CD8-positive, alpha-beta memory T cell (primary cell): ENCODE measurements around the gene TMTC1. TPM values are rescaled to one million over a fixed set of nuclear protein-coding genes. Genes with fewer than 3 reads are reported as not detected.
"Not testable (repeated sequence)": the region's sequence is repeated elsewhere in the genome, so short reads cannot be mapped to it uniquely, and the experiment has no call there.

Source experiments
- CTCF ChIA-PET: fragments of 350-600 bp; sonication (Branson Sonifier 250); formaldehyde crosslinking; loops from one replicate; lab custom pipeline; 2021; ENCODE audit warnings: antibody characterized with exemption; lab: Charles Lee
- POLR2A ChIA-PET: fragments of 350-600 bp; sonication (Branson Sonifier 250); formaldehyde crosslinking; loops from one replicate; lab custom pipeline; 2021; ENCODE audit warnings: antibody characterized with exemption; lab: Charles Lee
- DNase-seq, 5 donors: peaks; one replicate each; pipeline versions ENCODE4 v3.0.0 to v3.0.0-alpha.2; 2020 to 2022; ENCODE audit warnings: mixed read lengths in 1 of 5
- H3K27ac ChIP-seq: one replicate; pipeline ENCODE4 v1.7.0; 2013; ENCODE audit warnings: low read depth, mild to moderate bottlenecking, low read length, moderate library complexity
- H3K27me3 ChIP-seq: 2 replicates; pipeline ENCODE4 v1.7.0; 2013; ENCODE audit warnings: low read length, mild to moderate bottlenecking; ENCODE audit not compliant: insufficient read depth, poor library complexity, severe bottlenecking
- H3K36me3 ChIP-seq: 2 replicates; pipeline ENCODE4 v1.7.0; 2013; ENCODE audit warnings: mild to moderate bottlenecking, low read length, moderate library complexity; ENCODE audit not compliant: insufficient read depth
- H3K4me1 ChIP-seq: 2 replicates; pipeline ENCODE4 v1.7.0; 2013; ENCODE audit warnings: mild to moderate bottlenecking, low read length, moderate library complexity; ENCODE audit not compliant: insufficient read depth
- H3K4me3 ChIP-seq: 2 replicates; pipeline ENCODE4 v1.7.0; 2013; ENCODE audit warnings: mild to moderate bottlenecking, low read length
- H3K9me3 ChIP-seq: 2 replicates; pipeline ENCODE4 v1.7.0; 2013; ENCODE audit warnings: mild to moderate bottlenecking, low read length
- H3K27ac Mint-ChIP-seq, 8 donors: one replicate each; pipeline ENCODE4 v1.8.0; 2020 to 2021; ENCODE audit warnings: mixed read lengths in 8 of 8, mild to moderate bottlenecking in 6 of 8, inconsistent platforms in 3 of 8, moderate library complexity in 3 of 8
- H3K27me3 Mint-ChIP-seq, 2 donors: one replicate each; pipeline ENCODE4 v1.8.0; 2020 to 2021; ENCODE audit warnings: mixed read lengths in 2 of 2, mild to moderate bottlenecking in 1 of 2, moderate library complexity in 1 of 2
- H3K36me3 Mint-ChIP-seq, 3 donors: one replicate each; pipeline ENCODE4 v1.8.0; 2020 to 2021; ENCODE audit warnings: mixed read lengths in 3 of 3, inconsistent platforms in 1 of 3, mild to moderate bottlenecking in 1 of 3
- H3K4me1 Mint-ChIP-seq, 3 donors: one replicate each; pipeline ENCODE4 v1.8.0; 2020 to 2021; ENCODE audit warnings: mixed read lengths in 3 of 3, inconsistent platforms in 1 of 3, mild to moderate bottlenecking in 1 of 3
- H3K4me3 Mint-ChIP-seq, 7 donors: one replicate each; pipeline ENCODE4 v1.8.0; 2020 to 2021; ENCODE audit warnings: mixed read lengths in 7 of 7, mild to moderate bottlenecking in 6 of 7, moderate library complexity in 4 of 7, inconsistent platforms in 2 of 7
- H3K9me3 Mint-ChIP-seq, 5 donors: one replicate each; pipeline ENCODE4 v1.8.0; 2020 to 2022; ENCODE audit warnings: mixed read lengths in 5 of 5, mild to moderate bottlenecking in 3 of 5, moderate library complexity in 2 of 5, inconsistent platforms in 1 of 5
- polyA plus RNA-seq: library from polyadenylated mRNA; unstranded; fragments of 300-500 nt; fragmentation: Illumina TruSeq; gene quantifications from one replicate; pipeline ENCODE4 v1.2.3, GENCODE V29; 2021
- total RNA-seq, 2 experiments: library from RNA; stranded (reverse); gene quantifications; one replicate each; pipeline ENCODE4 v1.2.3, GENCODE V29; 2021

Gene TMTC1
- total and polyA plus RNA-seq, 3 experiments from 2014 or later = not detected

DNA sequence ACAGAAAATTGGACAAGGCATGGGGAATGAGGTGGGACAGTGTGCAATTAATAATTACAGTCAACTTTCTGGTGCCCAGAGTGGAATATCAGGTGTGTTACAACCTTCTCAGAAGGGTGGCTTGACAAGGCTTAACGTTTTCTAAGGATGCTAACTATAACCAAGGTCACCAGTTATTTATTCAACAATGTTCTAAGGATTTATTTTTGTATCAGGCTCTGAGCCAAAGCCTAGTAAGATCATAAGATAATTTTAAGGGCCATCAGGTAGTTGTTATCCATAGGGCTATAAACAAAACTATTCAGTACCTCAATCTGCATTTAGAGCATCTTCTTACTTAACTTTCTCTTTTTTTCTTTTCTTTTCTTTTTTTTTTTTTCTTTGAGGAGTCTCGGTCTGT lies 134.0 kb downstream of the TMTC1 start:
- H3K4me1 ChIP-seq = no peaks in the 10 kb centered on the region
- no peaks in the 10 kb centered on the region for H3K36me3 Mint-ChIP-seq
- CTCF ChIA-PET = no interaction called here
- H3K9me3 ChIP-seq = no peaks in the 10 kb centered on the region
- H3K9me3 Mint-ChIP-seq = peaks cover 0 to 1% (median 0%) of the 10 kb centered on the region in 5 donors
- no peak overlapping the region for H3K4me3 Mint-ChIP-seq
- no peak overlapping the region for H3K4me3 ChIP-seq
- DNase-seq = no peak
- H3K27me3 Mint-ChIP-seq = peaks cover 0 to 2% of the 10 kb centered on the region in 2 donors
- H3K27ac ChIP-seq = no peak overlapping the region
- no peaks in the 10 kb centered on the region for H3K36me3 ChIP-seq
- H3K27me3 ChIP-seq = no peaks in the 10 kb centered on the region
- no peaks in the 10 kb centered on the region for H3K4me1 Mint-ChIP-seq
- H3K27ac Mint-ChIP-seq = no peak overlapping the region
- POLR2A ChIA-PET = no interaction called here

DNA sequence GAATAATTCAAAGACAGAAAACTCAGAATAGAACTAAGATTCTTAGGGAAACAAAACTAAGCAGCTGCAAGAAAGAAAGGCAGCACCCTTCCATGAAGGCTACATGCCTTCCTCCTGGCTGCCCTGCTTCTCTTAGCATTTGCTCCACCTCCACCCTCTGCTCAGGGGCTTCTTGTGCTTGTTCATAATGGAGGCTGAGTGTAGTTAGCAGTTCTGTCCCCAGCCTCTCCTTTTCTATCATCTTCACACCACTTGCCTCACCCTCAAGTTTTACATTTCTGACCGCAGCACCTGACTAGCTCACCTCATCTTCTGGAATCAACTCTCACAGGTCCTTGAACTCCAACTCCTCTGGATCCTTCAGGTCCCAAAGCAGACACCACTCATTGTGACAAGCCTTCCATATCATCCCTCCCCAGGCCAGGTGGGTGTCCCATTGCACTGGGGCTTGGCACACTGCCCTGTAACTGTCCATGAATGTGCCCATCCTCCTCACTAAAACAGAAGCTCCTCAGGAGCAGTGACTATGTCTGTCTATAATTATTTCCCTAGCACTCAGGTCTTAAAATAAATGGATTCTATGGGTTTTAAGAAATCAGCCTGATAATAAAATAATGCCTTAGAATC lies 139.1 kb downstream of the TMTC1 start:
- H3K4me3 ChIP-seq = no peak overlapping the region
- no peaks in the 10 kb centered on the region for H3K27me3 ChIP-seq
- peaks cover 0 to 2% (median 0%) of the 10 kb centered on the region in 5 donors for H3K9me3 Mint-ChIP-seq
- peak overlapping the region in 1 of 8 donors; percentile 13 for H3K27ac Mint-ChIP-seq
- DNase-seq = no peak
- H3K4me3 Mint-ChIP-seq = no peak overlapping the region
- H3K9me3 ChIP-seq = no peaks in the 10 kb centered on the region
- ChIA-PET CTCF (no interaction called here), POLR2A (no interaction called here)
- H3K27ac ChIP-seq = no peak overlapping the region
- no peaks in the 10 kb centered on the region for H3K36me3 Mint-ChIP-seq
- H3K4me1 ChIP-seq = no peaks in the 10 kb centered on the region
- peaks cover 0 to 1% of the 10 kb centered on the region in 2 donors for H3K27me3 Mint-ChIP-seq
- H3K4me1 Mint-ChIP-seq = no peaks in the 10 kb centered on the region
- H3K36me3 ChIP-seq = no peaks in the 10 kb centered on the region

DNA sequence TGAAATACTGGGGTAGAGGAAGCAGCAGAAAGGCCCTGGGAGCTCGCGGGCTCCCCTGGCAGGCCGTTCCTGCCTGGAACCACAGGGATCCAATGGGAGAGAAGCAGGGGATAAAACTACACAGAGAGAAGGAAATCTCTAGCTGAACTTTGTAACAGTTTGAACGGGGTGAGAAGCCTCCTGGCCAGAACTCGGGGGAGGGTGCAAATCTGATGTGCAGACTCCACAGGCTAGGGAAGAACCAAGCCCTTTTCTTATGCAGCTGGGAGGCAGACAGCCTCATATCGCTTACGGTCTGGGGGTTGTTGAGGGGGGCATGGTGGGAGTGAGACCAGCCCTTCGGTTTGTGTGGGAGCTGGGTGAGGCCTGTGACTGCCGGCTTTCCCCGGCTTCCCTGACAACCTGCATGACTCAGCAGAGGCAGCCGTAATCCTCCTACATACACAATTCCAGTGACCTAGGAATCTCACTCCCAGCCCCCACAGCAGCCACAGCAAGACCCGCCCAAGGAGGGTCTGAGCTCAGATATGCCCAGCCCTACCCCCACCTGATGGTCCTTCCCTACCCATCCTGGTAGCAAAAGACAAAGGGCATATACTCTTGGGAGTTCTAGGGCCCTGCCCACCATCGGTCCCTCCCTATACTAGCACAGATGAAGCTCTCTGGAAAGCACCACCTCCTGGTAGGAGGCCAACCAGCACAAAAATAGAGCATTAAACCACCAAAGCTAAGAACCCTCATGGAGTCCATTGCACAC lies 143.0 kb downstream of the TMTC1 start:
- DNase-seq = no peak
- ChIA-PET POLR2A (no interaction called here), CTCF (interaction anchor here (1.3 kb wide), 1 partner anchor 11 kb away, joined by 3 read pairs; no protein-coding TSS in a partner anchor)
- Histone ChIP-seq H3K36me3 (no peaks in the 10 kb centered on the region), H3K4me3 (no peak overlapping the region), H3K27ac (no peak overlapping the region), H3K4me1 (no peaks in the 10 kb centered on the region), H3K9me3 (no peaks in the 10 kb centered on the region), H3K27me3 (no peaks in the 10 kb centered on the region)
- Mint-ChIP-seq H3K27me3 (peaks cover 1 to 4% of the 10 kb centered on the region in 2 donors), H3K27ac (no peak overlapping the region), H3K4me3 (no peak overlapping the region), H3K4me1 (no peaks in the 10 kb centered on the region), H3K36me3 (no peaks in the 10 kb centered on the region), H3K9me3 (peaks cover 0 to 2% (median 0%) of the 10 kb centered on the region in 5 donors)

DNA sequence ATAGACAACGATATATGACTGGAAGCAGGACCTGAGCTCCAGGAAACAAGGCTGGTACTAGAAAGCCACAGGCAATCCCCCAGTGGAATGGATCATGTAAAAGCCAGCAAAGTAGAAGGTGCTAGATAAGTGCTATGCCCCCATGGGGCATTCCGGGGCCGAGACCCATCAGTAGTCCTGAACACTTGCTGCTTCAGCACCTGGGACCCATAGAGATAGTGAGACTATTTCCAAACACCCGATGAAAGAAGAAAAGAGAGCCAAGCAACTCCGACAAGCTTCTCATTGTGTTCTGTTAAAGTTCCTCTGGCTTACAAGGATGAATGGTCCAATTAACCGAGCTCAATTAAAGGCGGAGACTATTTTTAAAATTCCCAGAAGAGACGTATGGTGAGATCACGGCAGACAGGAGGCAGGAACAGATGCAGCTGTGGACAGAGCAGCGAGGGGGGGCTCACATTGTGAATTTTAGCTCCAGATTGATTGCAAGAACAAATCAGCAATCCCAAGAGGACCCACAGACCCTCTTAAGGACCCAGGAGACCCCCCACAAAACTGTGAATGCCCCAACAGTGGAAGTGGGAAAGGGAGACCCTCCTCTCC lies 143.7 kb downstream of the TMTC1 start:
- H3K9me3 ChIP-seq = no peaks in the 10 kb centered on the region
- H3K27ac ChIP-seq = no peak overlapping the region
- ChIA-PET POLR2A (no interaction called here), CTCF (interaction anchor here (1.3 kb wide), 1 partner anchor 11 kb away, joined by 3 read pairs; no protein-coding TSS in a partner anchor)
- H3K4me1 Mint-ChIP-seq = no peaks in the 10 kb centered on the region
- peaks cover 0 to 2% (median 0%) of the 10 kb centered on the region in 5 donors for H3K9me3 Mint-ChIP-seq
- H3K27me3 ChIP-seq = no peaks in the 10 kb centered on the region
- DNase-seq = no peak
- no peaks in the 10 kb centered on the region for H3K36me3 ChIP-seq
- H3K27me3 Mint-ChIP-seq = peaks cover 1 to 4% of the 10 kb centered on the region in 2 donors
- H3K36me3 Mint-ChIP-seq = peaks cover 0 to 2% (median 0%) of the 10 kb centered on the region in 3 donors
- H3K4me3 ChIP-seq = no peak overlapping the region
- no peak overlapping the region for H3K4me3 Mint-ChIP-seq
- no peaks in the 10 kb centered on the region for H3K4me1 ChIP-seq
- no peak overlapping the region for H3K27ac Mint-ChIP-seq

DNA sequence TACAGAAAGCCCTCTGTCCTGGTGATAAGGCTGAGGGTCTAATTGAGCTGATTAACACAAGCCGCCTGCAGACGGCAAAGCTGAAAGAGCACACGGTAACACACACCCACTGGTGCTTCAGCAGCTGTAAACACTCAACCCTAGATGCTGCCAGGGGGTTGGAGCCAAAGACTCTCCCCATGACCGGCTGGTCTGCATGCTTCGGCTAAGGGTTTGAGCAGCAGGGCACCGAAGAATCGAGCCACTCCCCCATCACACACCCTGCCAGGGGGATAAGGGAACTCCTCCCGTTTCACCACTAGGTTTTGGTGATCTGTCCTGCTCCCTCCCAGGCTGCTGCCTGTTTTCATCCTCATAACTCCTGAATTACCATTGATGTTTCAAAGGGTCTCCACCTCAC lies 145.2 kb downstream of the TMTC1 start:
- no peak overlapping the region for H3K27ac Mint-ChIP-seq
- no peak overlapping the region for H3K4me3 Mint-ChIP-seq
- H3K4me1 ChIP-seq = no peaks in the 10 kb centered on the region
- peaks cover 0 to 2% (median 0%) of the 10 kb centered on the region in 3 donors for H3K36me3 Mint-ChIP-seq
- H3K9me3 Mint-ChIP-seq = peaks cover 0 to 2% (median 0%) of the 10 kb centered on the region in 5 donors
- H3K4me3 ChIP-seq = no peak overlapping the region
- no peak overlapping the region for H3K27ac ChIP-seq
- H3K4me1 Mint-ChIP-seq = no peaks in the 10 kb centered on the region
- no peaks in the 10 kb centered on the region for H3K9me3 ChIP-seq
- H3K27me3 Mint-ChIP-seq = peaks cover 1 to 9% of the 10 kb centered on the region in 2 donors
- CTCF ChIA-PET = no interaction called here
- H3K27me3 ChIP-seq = no peaks in the 10 kb centered on the region
- POLR2A ChIA-PET = no interaction called here
- no peak for DNase-seq
- H3K36me3 ChIP-seq = no peaks in the 10 kb centered on the region

DNA sequence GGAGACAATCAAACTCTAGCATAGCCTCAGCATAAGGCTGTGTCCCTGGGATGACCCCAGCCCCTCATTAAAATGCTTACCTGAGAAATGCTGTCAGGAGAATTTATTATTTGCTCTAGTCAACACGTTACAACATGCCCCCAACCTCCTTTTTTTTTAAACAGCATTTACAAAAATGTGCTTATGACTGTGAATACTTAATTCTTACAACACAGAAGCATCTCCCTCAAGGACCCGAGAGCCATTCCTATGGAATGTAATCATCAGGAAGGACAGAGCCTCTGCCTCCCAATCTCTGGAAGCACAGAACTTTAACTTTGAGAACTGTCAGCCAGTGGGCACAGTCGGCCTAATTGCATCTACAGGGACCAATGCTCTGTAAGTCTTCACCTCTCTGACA lies 149.7 kb downstream of the TMTC1 start:
- H3K4me1 ChIP-seq = no peaks in the 10 kb centered on the region
- ChIA-PET POLR2A (no interaction called here), CTCF (no interaction called here)
- no peaks in the 10 kb centered on the region for H3K36me3 ChIP-seq
- Mint-ChIP-seq H3K27me3 (peaks cover 0 to 9% of the 10 kb centered on the region in 2 donors), H3K9me3 (no peaks in the 10 kb centered on the region), H3K4me3 (no peak overlapping the region), H3K36me3 (peaks cover 0 to 2% (median 0%) of the 10 kb centered on the region in 3 donors), H3K4me1 (no peaks in the 10 kb centered on the region), H3K27ac (no peak overlapping the region)
- no peak overlapping the region for H3K4me3 ChIP-seq
- no peak for DNase-seq
- no peaks in the 10 kb centered on the region for H3K9me3 ChIP-seq
- no peak overlapping the region for H3K27ac ChIP-seq
- H3K27me3 ChIP-seq = no peaks in the 10 kb centered on the region

DNA sequence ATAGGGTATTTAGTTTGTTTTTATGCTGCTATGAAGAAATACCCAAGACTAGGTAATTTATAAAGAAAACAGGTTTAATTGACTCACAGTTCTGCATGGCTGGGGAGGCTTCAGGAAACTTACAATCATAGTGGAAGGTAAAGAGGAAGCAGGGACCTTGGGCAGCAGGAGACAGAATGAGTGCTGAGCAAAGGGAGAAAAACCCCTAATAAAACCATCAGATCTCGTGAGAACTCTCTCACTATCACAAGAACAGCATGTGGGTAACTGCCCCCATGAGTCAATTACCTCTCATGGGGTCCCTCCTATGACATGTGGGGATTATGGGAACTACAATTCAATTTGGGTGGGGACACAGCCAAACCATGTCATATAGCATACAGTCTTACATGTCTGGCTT lies 153.6 kb downstream of the TMTC1 start:
- H3K4me1 Mint-ChIP-seq, H3K4me1 ChIP-seq, H3K27ac ChIP-seq, H3K27ac Mint-ChIP-seq, H3K36me3 Mint-ChIP-seq, H3K4me3 ChIP-seq, POLR2A ChIA-PET, DNase-seq, H3K36me3 ChIP-seq, H3K9me3 ChIP-seq, H3K4me3 Mint-ChIP-seq, H3K27me3 ChIP-seq, CTCF ChIA-PET, H3K27me3 Mint-ChIP-seq, H3K9me3 Mint-ChIP-seq: not testable (repeated sequence)

DNA sequence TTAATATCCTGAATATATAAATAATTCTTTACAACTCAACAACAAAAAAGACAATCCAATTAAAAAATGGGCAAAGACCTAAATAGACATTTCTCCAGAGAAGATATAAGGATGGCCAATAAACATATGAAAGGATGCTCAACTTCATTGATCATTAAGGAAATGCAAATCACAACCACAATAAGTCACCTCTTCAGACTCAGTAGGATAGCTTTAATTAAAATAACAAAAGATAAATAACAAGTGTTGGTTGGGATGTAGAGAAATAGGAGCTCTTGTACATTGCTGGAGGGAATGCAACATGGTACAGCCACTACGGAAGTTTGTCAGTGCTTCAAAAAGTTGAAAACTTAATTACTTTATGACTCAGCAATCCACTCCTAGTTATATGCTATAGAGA lies 156.5 kb downstream of the TMTC1 start:
- H3K27ac ChIP-seq = no peak overlapping the region
- Mint-ChIP-seq H3K9me3 (peaks cover 0 to 4% (median 2%) of the 10 kb centered on the region in 5 donors), H3K36me3 (no peaks in the 10 kb centered on the region), H3K27ac (no peak overlapping the region), H3K4me1 (no peaks in the 10 kb centered on the region), H3K27me3 (peaks cover 0 to 4% of the 10 kb centered on the region in 2 donors), H3K4me3 (no peak overlapping the region)
- no peaks in the 10 kb centered on the region for H3K27me3 ChIP-seq
- POLR2A ChIA-PET = no interaction called here
- no peaks in the 10 kb centered on the region for H3K9me3 ChIP-seq
- H3K4me1 ChIP-seq = no peaks in the 10 kb centered on the region
- H3K36me3 ChIP-seq = no peaks in the 10 kb centered on the region
- H3K4me3 ChIP-seq = no peak overlapping the region
- DNase-seq = no peak
- CTCF ChIA-PET = no interaction called here
